ENCODE data around the gene ARMC9.

The ARMC9 gene

DNA sequence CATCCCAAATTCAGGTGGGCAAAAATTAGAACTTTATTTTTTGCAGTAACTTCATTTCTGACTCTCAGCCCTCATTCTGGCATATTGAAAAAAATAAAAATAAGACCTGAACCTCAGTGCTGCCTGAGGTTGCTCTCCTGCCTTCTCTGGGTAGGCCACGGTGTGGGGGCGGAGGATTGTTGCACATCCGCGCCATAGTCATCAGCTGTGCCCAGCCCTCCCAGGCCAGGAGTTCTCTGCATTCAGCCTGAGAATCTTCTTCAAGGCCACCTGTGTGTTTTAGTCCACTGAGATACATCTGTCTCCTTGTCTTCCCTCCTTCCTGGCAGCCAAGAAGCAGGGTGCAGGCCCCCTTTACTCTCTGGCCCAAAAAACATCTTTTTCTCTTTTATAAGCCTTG is 94.7 kb downstream of the ARMC9 start:
- DNase-seq (ENCODE audit: low spot score): no peak
- in situ Hi-C loops (cut with MboI; ENCODE audit: low pct_unique_long_range_greater_than_20kb, low sequenced_read_pairs, unreplicated experiment): no loop called here
- TF ChIP-seq, protein P1, sequence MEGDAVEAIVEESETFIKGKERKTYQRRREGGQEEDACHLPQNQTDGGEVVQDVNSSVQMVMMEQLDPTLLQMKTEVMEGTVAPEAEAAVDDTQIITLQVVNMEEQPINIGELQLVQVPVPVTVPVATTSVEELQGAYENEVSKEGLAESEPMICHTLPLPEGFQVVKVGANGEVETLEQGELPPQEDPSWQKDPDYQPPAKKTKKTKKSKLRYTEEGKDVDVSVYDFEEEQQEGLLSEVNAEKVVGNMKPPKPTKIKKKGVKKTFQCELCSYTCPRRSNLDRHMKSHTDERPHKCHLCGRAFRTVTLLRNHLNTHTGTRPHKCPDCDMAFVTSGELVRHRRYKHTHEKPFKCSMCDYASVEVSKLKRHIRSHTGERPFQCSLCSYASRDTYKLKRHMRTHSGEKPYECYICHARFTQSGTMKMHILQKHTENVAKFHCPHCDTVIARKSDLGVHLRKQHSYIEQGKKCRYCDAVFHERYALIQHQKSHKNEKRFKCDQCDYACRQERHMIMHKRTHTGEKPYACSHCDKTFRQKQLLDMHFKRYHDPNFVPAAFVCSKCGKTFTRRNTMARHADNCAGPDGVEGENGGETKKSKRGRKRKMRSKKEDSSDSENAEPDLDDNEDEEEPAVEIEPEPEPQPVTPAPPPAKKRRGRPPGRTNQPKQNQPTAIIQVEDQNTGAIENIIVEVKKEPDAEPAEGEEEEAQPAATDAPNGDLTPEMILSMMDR (IDR thresholded peaks at IDR 0.05; ENCODE audit: extremely low read depth, insufficient read depth, missing control alignments): no peak

DNA sequence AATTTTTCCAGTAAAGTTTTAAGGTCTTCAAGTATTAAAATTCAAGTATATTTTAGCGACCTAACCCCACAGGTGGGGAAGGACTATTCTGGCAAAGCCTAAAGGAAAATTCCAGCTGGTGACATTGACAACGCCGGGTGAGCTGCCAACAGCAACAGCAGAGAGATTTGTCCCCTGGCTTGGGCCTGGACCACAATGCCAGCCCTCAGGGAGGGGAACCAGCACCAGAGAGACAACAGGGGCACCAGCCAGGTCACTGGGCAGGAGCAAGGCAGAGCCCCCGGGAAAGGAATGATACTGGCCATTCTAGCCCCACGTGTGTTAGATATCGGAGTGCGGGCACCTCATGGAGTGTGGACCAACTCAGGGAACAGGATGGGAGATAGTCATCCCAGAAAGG is 95.7 kb downstream of the ARMC9 start:
- TF ChIP-seq, protein P1 (IDR thresholded peaks at IDR 0.05; ENCODE audit: extremely low read depth, insufficient read depth, missing control alignments): no peak
- DNase-seq (ENCODE audit: low spot score): no peak
- in situ Hi-C loops (cut with MboI; ENCODE audit: low pct_unique_long_range_greater_than_20kb, low sequenced_read_pairs, unreplicated experiment): no loop called here

DNA sequence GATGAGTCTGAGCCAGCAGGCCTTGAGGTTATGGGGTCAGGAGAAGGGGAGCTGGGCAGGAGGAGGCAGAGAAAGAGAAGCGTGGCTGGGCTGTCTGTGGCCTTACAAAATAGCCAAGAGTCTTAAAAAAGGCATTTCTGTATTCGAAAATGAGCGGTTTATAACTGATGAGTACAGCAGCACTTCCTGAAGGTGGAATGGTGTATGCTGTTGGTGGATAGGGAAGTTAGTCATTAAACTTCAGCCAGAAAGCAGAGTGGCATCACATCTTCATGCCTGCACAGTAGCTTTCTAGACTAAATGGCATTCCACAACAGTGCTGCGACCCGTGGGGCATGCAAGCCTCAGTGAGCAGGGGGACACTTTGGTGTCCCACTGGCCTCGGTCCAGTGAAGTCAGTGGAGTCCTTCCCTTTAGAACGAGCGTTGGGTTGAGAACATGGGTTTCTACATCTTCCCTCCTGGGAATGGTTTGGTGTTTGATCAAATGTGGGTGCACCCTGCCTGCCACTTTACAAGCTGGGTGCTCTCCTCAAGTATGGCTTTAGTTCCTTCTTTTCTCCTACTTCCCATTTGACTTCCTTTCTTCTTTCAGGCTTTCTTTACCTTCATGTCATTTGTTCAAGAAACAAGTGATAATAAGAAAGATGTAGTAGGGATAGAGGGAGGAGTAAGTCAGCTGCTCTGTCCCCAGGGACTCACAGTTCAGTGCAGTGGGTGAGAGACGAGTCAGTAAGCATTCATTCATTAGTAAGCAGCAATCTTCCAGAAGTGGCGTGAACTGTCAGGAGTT is 96.3 kb downstream of the ARMC9 start:
- in situ Hi-C loops (cut with MboI; ENCODE audit: low pct_unique_long_range_greater_than_20kb, low sequenced_read_pairs, unreplicated experiment): no loop called here
- DNase-seq (ENCODE audit: low spot score): no peak

DNA sequence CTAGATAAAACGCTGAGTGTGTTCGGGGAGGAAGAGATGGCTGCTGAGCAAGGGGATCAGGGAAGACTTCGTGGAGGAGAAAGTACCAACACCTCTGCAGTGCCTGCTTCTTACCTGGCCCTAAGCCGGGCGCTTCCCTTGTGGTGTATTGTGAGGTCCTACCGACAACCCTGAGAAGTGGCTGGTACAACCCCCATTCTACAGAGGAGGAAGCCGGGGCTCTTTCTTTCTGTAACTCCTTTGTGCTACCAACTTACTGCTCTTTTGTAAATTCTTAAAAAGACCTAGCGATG is 96.9 kb downstream of the ARMC9 start:
- DNase-seq (ENCODE audit: low spot score): no peak
- in situ Hi-C loops (cut with MboI; ENCODE audit: low pct_unique_long_range_greater_than_20kb, low sequenced_read_pairs, unreplicated experiment): no loop called here
- TF ChIP-seq, protein P1 (IDR thresholded peaks at IDR 0.05; ENCODE audit: extremely low read depth, insufficient read depth, missing control alignments): no peak

More for the DNA sequence above, 96.3 kb downstream of the ARMC9 start:
- TF ChIP-seq, protein P1 (IDR thresholded peaks at IDR 0.05; ENCODE audit: extremely low read depth, insufficient read depth, missing control alignments): no peak

DNA sequence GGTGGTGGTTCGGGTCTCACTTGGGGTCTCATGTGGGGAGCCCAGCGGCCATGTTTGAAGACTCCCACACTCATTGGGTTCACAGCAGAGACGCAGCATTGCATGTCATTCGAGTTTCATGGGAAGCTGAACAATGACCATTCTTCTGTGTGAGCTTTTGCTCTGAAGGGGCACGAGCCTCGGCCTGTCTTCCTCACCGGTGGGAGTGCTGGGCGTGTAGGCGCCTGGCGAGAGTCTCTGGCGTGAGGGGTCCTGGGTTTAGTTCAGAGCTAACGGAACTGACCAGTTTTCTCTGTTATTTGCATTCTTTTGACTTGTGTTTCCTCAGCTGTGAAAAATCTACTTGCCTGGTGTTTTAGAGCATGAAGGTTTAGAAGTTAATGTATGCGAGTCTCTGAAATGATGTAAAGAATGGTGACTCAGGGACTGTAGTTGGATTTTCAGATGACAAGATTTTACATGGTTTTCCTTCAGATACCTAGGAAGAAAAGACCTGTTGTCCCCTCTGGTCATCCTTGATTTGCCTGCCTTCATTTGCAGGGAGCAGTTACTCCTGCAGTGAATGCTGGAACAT is 98.1 kb downstream of the ARMC9 start:
- TF ChIP-seq, protein P1 (IDR thresholded peaks at IDR 0.05; ENCODE audit: extremely low read depth, insufficient read depth, missing control alignments): no peak
- DNase-seq (ENCODE audit: low spot score): no peak
- in situ Hi-C loops (cut with MboI; ENCODE audit: low pct_unique_long_range_greater_than_20kb, low sequenced_read_pairs, unreplicated experiment): no loop called here

DNA sequence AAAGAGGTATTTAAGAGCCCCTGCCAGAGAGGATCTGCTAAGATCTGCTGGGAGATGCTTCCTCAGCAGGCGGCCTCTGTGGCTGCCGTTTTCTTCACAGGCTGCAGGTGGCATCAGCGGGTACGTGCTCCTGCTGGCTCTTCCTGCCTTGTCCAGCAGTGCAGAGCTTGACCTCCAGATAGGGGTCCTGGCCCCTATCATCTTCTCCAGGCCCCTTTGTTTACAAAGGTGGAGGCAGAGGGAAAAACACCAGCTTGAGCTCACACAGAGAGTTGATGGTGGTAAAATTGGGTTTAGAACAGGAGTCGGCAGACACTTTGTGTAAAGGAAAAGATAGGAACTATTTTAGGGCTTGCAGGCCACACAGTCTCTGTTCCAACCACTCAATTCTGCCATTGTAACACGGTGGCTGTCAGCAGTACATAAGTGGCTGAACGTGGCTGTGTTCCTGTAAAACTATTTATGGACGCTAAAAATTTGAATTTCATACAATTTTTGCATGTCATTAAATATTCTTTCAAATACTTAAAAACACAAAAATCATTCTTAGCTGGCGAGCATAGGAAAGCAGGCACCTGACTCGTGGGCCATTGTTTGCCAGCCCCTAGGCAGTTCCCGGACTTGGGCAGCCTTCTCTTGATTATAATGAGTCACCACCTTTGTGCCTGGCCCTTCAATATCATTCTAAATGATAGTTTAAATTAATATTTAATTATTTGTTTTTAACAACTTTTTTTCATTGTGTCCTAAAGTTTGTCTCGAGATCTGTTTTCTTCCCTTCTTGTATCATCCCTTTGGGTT is 98.9 kb downstream of the ARMC9 start:
- TF ChIP-seq, protein P1 (IDR thresholded peaks at IDR 0.05; ENCODE audit: extremely low read depth, insufficient read depth, missing control alignments): peak; percentile 88
- peak; percentile 78 for DNase-seq (ENCODE audit: low spot score)
- in situ Hi-C loops (cut with MboI; ENCODE audit: low pct_unique_long_range_greater_than_20kb, low sequenced_read_pairs, unreplicated experiment): no loop called here
